GM03348 (cell line): ENCODE results near the gene ABHD16B.
A peak's percentile ranks its signal among the peaks of the same experiment; 100 is the strongest.
"Not testable (repeated sequence)": the region's sequence is repeated elsewhere in the genome, so short reads cannot be mapped to it uniquely, and the experiment has no call there.

Experiments used
- DNase-seq: peaks from one replicate; pipeline ENCODE4 v3.0.0; 2012; ENCODE audit warnings: low spot score

Gene ABHD16B

DNA sequence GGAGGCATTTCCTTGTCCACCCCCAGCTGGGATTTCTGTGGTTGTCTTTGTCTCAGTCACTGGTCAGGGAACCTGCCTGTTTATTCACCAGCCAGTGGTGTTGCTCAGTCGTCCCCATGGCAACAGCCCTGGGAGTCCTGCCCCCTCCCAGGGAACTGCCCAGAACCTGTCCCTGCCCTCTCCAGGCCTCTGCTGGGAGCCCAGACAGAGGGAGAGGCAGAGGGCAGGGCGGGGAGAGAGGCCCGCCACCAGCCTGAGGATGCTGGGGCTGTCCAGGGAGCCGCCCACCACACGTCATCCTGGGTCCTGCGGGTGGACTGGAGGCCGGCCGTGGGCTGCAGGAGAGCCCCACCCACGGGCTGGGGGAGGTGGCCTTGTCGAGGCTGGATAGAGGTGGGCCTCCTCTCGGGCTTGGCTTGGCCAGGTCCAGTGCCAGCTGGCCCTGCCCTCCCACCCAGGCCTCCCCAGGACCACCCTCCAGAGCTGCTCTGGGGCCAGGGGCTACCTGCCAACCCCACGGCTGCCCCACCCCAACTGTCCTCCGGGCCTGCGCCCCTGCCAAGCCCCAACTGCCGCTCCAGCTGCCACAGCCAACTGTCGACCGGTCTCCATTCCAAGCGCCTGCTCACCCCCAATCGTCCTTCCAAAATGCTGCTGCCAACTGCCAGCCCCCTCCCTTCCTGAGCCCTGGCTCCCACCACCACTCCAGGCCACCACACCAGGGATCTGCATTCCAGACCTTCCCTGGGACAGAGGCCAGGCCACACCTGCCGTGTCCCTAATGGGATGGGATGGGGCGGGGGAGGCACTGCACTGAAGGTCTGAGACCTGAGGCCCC, 26.1 kb upstream of the ABHD16B start:
- DNase-seq: peak; percentile 96

- DNase-seq: no peak
These were observed 24.6 kb upstream of the ABHD16B start for GRCh38 chr20:63836458-63837344.

GRCh38 chr20:63837479-63837878, 23.8 kb upstream of the ABHD16B start:
- no peak for DNase-seq

DNA sequence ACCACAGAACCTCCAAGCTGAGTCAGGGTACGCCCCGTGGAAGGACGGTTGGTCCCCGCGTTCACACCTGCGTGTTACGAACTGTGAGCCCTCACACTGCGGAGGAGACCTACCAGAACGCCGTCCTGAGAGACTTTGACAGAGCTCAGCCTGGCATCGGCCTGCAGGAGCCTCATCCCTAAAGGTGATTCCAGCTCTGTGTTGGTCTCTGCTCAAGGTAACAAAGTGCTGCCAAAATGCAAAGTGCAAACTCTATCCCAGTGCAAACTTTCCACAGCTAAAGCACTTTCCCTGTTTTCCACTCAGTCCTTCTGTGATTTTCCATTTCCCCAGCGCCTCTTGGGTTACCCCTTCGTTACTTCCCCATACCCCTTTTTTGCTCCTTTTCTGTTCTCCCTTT, 21.7 kb upstream of the ABHD16B start:
- DNase-seq: no peak

- no peak for DNase-seq
These were observed 20.9 kb upstream of the ABHD16B start for GRCh38 chr20:63840405-63840828.

GRCh38 chr20:63842258-63842657, 19.0 kb upstream of the ABHD16B start:
- DNase-seq: no peak

DNA sequence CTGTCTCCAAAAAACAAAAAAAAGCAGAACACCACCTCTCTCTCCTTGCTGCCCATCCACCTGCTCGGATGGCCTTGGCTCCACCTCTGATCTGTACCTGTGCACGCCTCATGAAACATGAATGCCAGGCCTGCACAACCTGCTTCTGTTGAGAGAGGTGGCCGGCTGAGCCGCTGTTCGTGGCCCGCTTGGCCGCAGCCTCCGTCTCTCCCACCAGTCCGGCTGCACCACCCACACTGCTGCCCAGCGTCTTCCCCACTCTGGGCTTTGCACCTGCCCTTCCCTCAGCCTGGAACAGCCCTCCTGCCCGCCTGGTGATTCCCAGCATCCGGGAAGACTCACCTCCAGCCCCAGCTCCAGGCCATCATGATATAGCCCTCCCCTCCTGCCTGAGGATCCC, 18.1 kb upstream of the ABHD16B start:
- DNase-seq: no peak

- DNase-seq: no peak
These were observed 17.5 kb upstream of the ABHD16B start for GRCh38 chr20:63843778-63844177.

DNA sequence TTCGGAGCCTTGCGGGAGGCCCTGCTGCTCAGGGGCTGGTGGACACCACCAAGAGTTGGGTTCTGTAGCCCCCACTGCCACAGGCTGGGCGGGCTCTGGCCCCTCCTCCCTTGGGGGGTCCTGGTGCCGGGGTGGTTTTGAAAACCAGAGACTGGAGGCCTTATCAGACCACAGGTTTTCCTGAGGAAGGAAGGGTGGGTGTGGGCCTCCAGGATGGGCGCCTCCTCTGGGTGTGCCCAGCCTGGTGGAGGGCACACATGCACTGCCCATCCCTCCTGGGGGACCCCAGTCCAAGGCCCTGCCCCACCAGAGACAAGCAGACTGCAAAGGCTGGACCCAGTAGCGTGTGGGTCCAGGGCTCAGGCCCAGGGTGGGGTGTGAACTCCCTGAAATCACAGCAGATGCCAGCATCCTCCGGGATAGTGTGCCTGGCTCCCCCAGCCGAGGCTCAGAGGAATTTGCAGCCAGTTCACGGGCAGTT, 16.7 kb upstream of the ABHD16B start:
- no peak for DNase-seq

DNA sequence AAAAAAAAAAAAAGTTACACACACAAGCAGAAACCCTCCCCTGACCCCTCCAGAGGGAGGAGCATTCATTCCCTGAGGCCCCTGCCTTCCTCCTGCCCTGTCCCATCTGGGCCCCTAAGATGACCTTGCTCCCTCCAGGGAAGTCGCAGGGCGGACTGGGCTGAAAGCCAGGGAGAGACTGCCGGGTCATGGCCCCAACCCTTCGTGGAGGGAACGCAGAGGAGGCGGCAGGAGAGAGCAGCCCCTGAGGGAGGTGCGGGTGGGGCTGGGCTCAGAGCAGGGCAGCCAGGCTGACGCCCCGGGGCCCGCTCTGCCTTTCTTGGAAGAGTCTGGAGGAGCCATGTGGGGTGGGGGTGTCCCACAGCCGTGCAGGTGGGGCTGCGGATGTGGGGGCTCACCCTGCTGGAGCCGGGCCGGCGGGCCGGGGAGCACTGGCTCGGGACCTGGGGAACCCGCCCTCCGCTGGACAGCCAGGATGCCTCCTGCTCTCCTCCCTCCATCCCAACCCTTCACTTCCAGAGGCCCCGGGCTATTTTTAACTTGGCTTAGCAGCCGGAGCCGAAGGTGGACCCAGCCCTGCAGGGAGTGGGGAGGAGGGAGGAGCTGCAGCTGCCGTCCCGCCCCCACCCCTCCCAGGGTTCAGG, 15.0 kb upstream of the ABHD16B start:
- no peak for DNase-seq

DNA sequence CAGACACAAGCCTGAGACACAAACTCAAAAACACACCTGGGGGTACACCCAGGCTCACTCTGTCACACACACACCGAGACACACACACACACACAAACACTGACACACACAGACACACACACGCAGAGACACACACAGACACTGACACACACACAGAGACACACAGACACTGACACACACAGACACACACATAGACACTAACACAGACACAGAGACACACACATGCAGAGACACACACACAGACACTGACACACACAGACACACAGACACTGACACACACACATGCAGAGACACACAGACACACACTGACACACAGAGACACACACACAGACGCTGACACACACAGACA, 14.4 kb upstream of the ABHD16B start:
- DNase-seq: no peak

DNA sequence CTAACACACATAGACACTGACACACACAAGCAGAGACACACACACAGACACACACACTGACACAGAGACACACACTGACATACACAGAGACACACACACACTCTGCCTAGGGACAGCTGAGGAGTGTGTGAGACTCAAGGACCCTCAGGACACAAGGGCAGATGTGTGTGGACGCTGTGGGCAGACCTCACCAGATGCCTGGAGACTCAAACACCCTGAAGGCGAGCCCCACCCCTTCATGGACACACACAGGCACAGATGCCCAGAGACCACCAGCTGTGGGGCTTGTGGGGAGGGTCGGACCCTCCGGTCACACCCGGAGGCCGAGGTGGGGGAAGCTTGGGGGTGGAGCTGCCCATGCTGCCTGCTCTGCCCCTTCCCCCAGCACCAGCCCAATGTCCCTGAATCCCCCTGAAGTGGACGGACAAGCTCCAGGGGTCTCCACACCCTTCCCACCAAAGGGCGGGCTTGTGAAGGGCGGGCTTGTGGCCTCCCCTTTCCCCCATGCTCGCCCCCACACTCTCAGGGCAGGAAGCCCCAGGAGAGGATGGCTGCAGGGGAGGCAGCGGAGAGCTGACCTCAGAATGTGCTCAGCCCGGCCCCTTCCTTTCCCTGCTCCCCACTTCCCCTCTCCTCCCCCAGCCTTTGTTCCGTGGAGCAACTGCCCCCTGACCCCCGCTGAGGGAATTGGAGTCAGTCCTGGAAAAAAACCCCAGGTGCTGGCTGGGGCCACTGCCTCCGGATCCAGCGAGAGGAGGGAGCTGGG, 13.9 kb upstream of the ABHD16B start:
- no peak for DNase-seq

- DNase-seq: no peak
These were observed 13.0 kb upstream of the ABHD16B start for GRCh38 chr20:63848003-63848911.

- DNase-seq: no peak
These were observed 10.4 kb upstream of the ABHD16B start for GRCh38 chr20:63850689-63851547.

GRCh38 chr20:63851548-63851943, 9.8 kb upstream of the ABHD16B start:
- not testable (repeated sequence) for DNase-seq

DNA sequence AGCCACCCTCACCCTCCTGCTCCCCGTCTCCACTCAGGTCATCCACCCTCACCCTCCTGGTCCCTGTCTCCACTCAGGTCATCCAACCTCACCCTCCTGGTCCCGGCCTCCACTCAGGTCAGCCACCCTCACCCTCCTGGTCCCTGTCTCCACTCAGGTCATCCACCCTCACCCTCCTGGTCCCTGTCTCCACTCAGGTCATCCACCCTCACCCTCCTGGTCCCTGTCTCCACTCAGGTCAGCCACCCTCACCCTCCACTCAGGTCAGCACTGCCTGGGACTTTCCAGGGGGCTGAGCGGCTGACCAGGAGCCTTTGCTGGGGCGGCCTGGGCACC, 7.6 kb upstream of the ABHD16B start:
- DNase-seq: not testable (repeated sequence)

DNA sequence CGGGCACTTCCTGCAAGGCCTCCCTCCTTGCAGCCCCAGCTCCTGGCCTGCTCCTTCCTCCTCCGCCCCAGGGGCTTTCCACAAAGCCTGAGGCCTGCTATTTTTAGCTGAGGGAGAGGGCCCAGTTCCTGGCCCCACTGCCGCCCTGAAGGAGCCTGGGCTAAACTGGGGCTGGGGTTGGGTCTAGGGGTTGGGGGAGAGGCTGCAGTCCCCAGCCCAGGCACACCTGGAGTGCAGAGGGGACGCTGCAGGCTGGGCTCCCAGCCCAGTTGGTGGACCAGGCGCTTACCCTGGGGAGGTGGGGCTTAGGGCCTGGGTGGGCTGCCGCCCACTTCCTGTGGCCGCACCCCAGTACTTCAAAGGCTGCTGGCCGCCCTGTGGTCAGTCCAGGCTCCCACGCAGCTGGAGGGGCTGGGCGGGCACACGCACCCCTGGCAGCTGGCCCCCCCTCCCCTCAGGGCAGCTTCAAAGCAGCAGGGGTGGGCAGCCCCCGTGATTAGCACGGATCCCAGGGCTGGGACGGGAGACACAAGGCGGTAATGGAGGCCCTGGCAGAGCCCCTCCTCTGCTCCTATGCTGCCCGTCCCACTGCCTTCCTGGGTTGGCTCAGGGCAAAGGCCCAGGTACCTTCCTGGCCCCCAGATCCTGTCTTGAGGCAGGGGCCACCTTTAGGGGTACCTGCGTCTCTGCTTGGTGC, 7.1 kb upstream of the ABHD16B start:
- DNase-seq: no peak

- no peak for DNase-seq
These were observed 6.4 kb upstream of the ABHD16B start for GRCh38 chr20:63854766-63855362.
